Measurements from ENCODE around the gene L3MBTL4. TPM values are rescaled to one million over a fixed set of nuclear protein-coding genes. Genes with fewer than 3 reads are reported as not detected.

Gene L3MBTL4
- total RNA-seq, 1 experiment from 2014 or later = 2.1 TPM

DNA sequence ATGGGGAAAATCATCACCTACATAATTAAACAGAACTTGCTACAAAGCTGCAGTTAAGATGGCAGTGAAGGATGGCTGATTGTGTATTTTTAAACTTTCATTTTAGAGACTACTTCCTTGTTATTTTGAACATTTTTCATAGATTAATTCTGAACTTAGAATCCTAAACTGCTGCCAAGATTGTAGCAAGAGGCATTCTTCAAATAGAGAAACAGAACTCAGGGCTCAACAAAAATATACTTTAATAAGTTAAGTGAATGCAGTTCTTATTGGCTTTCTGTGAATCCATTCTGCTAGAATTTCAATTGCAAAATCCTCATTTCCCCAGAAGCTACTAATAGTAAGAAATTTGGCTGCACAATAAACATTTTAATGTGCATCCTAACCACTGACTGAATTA lies 160.3 kb downstream of the L3MBTL4 start:
- no peaks in the 10 kb centered on the region for H3K27me3 Mint-ChIP-seq (ENCODE audit: unreplicated experiment)
- H3K36me3 Mint-ChIP-seq (ENCODE audit: insufficient read depth, unreplicated experiment) = no peaks in the 10 kb centered on the region
- intact Hi-C loops (cut with micrococcal nuclease; ENCODE audit: unreplicated experiment) = no loop called here
- CTCF ChIA-PET = interaction anchor here (0.7 kb wide), 1 partner anchor 39 kb away, joined by 8 read pairs; no protein-coding TSS in a partner anchor
- H3K4me3 Mint-ChIP-seq (ENCODE audit: low read depth, unreplicated experiment) = no peak overlapping the region
- no TSS peak for BruUV-seq (replicated peaks)
- no peak overlapping the region for H3K27ac Mint-ChIP-seq (ENCODE audit: unreplicated experiment)
- TF ChIP-seq, protein P1, sequence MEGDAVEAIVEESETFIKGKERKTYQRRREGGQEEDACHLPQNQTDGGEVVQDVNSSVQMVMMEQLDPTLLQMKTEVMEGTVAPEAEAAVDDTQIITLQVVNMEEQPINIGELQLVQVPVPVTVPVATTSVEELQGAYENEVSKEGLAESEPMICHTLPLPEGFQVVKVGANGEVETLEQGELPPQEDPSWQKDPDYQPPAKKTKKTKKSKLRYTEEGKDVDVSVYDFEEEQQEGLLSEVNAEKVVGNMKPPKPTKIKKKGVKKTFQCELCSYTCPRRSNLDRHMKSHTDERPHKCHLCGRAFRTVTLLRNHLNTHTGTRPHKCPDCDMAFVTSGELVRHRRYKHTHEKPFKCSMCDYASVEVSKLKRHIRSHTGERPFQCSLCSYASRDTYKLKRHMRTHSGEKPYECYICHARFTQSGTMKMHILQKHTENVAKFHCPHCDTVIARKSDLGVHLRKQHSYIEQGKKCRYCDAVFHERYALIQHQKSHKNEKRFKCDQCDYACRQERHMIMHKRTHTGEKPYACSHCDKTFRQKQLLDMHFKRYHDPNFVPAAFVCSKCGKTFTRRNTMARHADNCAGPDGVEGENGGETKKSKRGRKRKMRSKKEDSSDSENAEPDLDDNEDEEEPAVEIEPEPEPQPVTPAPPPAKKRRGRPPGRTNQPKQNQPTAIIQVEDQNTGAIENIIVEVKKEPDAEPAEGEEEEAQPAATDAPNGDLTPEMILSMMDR (IDR thresholded peaks at IDR 0.05; ENCODE audit: unreplicated experiment) = no peak
- no peak for DNase-seq
- H3K9me3 Mint-ChIP-seq (ENCODE audit: low read depth, unreplicated experiment) = peaks cover 22% of the 10 kb centered on the region
- no peaks in the 10 kb centered on the region for H3K4me1 Mint-ChIP-seq (ENCODE audit: low read depth, unreplicated experiment)

DNA sequence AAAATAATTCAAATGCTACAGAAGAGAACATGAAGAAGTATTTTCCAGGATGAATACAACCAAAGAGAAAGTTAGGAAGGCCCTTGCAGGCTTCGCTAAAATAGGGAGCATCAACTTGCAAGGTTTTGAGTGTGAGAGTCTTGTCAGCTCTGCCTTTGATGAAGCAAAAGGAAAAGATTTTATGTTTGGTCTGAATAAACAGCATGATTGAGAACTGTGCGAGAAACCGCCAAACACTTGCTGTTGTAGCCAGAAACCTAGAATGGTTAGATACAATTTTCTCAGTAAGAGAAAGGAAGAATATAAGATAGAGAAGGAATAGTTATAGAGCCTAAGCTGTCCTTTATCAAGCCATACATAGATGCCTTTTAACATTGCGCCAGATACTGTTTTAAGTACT lies 163.6 kb downstream of the L3MBTL4 start:
- no peak overlapping the region for H3K27ac Mint-ChIP-seq (ENCODE audit: unreplicated experiment)
- no peaks in the 10 kb centered on the region for H3K4me1 Mint-ChIP-seq (ENCODE audit: low read depth, unreplicated experiment)
- BruUV-seq (replicated peaks) = no TSS peak
- DNase-seq = no peak
- H3K36me3 Mint-ChIP-seq (ENCODE audit: insufficient read depth, unreplicated experiment) = no peaks in the 10 kb centered on the region
- CTCF ChIA-PET = no interaction called here
- intact Hi-C loops (cut with micrococcal nuclease; ENCODE audit: unreplicated experiment) = no loop called here
- H3K9me3 Mint-ChIP-seq (ENCODE audit: low read depth, unreplicated experiment) = peaks cover 11% of the 10 kb centered on the region
- H3K4me3 Mint-ChIP-seq (ENCODE audit: low read depth, unreplicated experiment) = no peak overlapping the region
- H3K27me3 Mint-ChIP-seq (ENCODE audit: unreplicated experiment) = no peaks in the 10 kb centered on the region
- TF ChIP-seq, protein P1 (IDR thresholded peaks at IDR 0.05; ENCODE audit: unreplicated experiment) = no peak

DNA sequence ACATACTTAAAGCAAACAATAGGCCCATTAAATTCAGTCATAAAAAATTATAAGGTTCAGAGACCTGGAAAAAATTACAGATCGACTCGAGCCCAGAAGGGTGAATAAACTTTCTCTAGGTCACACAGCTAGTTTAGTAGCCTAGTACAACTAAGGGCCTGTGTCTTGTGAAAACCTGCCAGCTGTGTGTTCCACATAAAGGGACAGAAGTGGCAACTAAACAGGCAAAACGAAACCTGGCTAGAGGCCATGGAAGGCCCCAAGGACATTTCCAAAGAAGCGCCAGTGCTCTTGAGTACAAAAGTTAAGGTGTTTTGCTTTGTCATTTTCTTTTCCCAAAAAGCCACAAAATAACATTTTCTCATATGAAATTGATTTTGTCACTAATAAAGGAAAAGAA lies 164.9 kb downstream of the L3MBTL4 start:
- CTCF ChIA-PET = interaction anchor here (0.5 kb wide), 1 partner anchor 292 kb away, joined by 3 read pairs; no protein-coding TSS in a partner anchor
- DNase-seq = no peak
- Mint-ChIP-seq H3K4me3 (ENCODE audit: low read depth, unreplicated experiment) (no peak overlapping the region), H3K27ac (ENCODE audit: unreplicated experiment) (no peak overlapping the region), H3K4me1 (ENCODE audit: low read depth, unreplicated experiment) (no peaks in the 10 kb centered on the region), H3K36me3 (ENCODE audit: insufficient read depth, unreplicated experiment) (no peaks in the 10 kb centered on the region), H3K9me3 (ENCODE audit: low read depth, unreplicated experiment) (peaks cover 9% of the 10 kb centered on the region), H3K27me3 (ENCODE audit: unreplicated experiment) (no peaks in the 10 kb centered on the region)
- TF ChIP-seq, protein P1 (IDR thresholded peaks at IDR 0.05; ENCODE audit: unreplicated experiment) = no peak
- BruUV-seq (replicated peaks) = no TSS peak
- intact Hi-C loops (cut with micrococcal nuclease; ENCODE audit: unreplicated experiment) = no loop called here

DNA sequence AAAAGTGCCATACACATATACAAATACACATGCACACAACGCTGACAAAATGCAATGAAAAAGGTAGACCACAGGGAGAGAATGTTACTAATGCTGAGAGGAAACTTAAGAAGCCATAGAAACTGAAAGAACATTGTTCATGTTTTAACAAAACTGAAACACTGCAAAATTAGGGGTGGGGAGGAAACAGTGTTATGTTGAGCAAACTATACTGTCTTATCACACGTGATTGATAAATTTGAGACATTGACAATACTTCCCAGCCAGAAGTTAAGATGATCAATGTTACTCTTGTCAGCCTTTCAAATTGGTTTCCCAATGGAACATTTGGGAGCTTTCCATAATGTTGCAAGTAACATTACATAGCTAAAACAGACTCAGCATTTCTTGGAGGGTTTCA lies 165.5 kb downstream of the L3MBTL4 start:
- CTCF ChIA-PET = no interaction called here
- no peaks in the 10 kb centered on the region for H3K27me3 Mint-ChIP-seq (ENCODE audit: unreplicated experiment)
- peaks cover 9% of the 10 kb centered on the region for H3K9me3 Mint-ChIP-seq (ENCODE audit: low read depth, unreplicated experiment)
- no peaks in the 10 kb centered on the region for H3K4me1 Mint-ChIP-seq (ENCODE audit: low read depth, unreplicated experiment)
- no TSS peak for BruUV-seq (replicated peaks)
- intact Hi-C loops (cut with micrococcal nuclease; ENCODE audit: unreplicated experiment) = no loop called here
- H3K27ac Mint-ChIP-seq (ENCODE audit: unreplicated experiment) = no peak overlapping the region
- TF ChIP-seq, protein P1 (IDR thresholded peaks at IDR 0.05; ENCODE audit: unreplicated experiment) = no peak
- H3K36me3 Mint-ChIP-seq (ENCODE audit: insufficient read depth, unreplicated experiment) = no peaks in the 10 kb centered on the region
- no peak overlapping the region for H3K4me3 Mint-ChIP-seq (ENCODE audit: low read depth, unreplicated experiment)
- no peak for DNase-seq

Data from Calu3 (cell line).